LNCAP (cell line): ENCODE measurements around the gene UNC119.

Experiments used
- TF ChIP-seq, protein P1 (sequence below): fragments of 450-650 bp; IDR thresholded peaks from 2 replicates; pipeline ENCODE4 v1.5.1; 2017; ENCODE audit warnings: mild to moderate bottlenecking

The UNC119 gene

DNA sequence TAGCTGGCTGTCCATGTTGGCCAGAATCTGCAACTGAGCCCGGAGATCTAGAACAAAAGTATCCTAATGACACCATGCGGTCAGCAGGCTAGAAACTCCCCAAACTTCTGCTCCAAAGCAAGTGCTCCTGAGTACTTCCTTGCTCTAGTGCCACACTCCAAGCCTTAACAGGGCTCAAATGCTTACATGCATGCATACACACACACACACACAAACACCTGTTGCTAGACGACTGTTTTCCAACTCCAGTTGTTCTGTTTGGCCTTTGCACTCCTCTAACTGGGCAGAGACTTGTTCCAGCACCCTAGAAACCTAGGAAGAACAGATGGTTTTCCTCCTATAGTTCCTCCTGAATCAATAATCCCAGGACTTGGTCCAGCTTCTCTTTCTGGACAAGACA, 32.0 kb upstream of the UNC119 start:
- TF ChIP-seq, protein P1, sequence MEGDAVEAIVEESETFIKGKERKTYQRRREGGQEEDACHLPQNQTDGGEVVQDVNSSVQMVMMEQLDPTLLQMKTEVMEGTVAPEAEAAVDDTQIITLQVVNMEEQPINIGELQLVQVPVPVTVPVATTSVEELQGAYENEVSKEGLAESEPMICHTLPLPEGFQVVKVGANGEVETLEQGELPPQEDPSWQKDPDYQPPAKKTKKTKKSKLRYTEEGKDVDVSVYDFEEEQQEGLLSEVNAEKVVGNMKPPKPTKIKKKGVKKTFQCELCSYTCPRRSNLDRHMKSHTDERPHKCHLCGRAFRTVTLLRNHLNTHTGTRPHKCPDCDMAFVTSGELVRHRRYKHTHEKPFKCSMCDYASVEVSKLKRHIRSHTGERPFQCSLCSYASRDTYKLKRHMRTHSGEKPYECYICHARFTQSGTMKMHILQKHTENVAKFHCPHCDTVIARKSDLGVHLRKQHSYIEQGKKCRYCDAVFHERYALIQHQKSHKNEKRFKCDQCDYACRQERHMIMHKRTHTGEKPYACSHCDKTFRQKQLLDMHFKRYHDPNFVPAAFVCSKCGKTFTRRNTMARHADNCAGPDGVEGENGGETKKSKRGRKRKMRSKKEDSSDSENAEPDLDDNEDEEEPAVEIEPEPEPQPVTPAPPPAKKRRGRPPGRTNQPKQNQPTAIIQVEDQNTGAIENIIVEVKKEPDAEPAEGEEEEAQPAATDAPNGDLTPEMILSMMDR: no peak

DNA sequence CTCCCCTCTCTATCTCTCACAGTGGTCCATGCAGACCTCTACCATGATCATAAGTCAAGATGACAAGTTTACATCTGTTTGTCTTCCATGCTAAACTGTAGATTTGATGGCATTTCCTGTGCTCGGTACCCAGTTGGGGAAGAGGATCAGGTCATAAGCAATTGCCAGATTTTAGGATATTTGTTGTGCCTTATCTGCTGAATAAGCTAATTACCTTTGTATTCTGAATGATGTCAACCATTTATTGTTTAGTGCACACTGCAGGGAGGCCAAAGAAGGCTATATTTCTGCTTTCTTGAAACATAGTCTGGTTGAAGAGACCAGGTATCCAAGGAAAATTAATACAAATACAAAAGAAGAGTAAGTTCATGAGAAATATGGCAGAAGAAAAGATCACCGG, 30.1 kb upstream of the UNC119 start:
- TF ChIP-seq, protein P1: no peak

DNA sequence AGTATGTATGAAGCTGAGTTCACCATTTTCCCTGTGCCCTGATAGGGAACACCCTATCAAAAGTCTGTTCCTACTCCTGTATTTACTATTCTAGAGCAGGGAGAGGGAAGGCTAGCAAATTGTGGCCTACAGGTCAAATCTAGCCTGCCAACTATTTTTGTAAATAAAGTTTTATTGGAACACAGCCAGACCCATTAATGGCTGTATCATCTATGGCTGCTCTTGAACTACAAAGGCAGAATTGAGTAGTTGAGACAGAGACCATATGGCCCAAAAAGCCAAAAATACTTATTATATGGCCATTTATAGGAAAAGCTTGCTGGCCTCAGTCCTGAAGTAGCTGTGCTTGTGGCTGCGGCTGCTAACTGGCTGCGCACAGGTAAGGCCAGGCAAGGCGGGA, 28.5 kb upstream of the UNC119 start:
- TF ChIP-seq, protein P1: no peak

DNA sequence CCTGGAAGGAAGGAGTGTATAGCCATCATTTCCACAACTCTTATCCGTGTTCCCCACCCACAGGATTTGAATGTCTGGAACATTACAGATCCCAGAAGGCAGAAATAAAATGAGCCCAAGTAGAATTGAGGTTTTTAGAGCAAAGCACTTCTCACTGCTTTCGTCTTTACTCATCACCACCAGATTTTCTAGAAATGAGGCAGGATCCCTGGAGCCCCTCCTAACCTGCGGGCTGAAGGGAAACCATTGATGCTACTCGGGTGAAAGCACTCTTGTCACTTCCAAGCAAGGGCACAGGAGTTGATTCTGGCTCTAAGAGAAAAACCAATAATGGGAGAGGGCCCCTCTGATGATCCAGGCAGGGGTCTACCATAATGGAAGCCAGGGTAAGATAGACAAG, 27.1 kb upstream of the UNC119 start:
- TF ChIP-seq, protein P1: no peak

- TF ChIP-seq, protein P1: no peak
Measured at GRCh38 chr17:28578246-28579195, 26.1 kb upstream of the UNC119 start.

DNA sequence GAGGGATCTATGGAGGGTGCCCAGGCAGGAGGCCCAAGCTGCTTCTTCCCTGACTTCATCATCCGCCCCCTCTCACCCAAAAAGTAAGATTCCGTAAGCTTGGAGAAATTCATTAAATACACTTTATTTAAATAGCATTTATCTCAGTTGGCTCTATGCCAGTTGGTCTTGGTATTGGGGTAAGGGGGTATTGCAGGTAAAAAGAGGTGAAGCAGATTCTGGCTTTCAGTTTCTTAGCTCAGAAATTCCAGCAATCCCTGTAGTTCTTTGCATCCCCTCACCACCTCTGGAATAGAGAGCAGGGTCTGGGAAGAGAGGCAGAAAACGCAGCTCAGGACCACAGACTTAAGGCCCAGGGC, 25.0 kb upstream of the UNC119 start:
- TF ChIP-seq, protein P1: no peak

DNA sequence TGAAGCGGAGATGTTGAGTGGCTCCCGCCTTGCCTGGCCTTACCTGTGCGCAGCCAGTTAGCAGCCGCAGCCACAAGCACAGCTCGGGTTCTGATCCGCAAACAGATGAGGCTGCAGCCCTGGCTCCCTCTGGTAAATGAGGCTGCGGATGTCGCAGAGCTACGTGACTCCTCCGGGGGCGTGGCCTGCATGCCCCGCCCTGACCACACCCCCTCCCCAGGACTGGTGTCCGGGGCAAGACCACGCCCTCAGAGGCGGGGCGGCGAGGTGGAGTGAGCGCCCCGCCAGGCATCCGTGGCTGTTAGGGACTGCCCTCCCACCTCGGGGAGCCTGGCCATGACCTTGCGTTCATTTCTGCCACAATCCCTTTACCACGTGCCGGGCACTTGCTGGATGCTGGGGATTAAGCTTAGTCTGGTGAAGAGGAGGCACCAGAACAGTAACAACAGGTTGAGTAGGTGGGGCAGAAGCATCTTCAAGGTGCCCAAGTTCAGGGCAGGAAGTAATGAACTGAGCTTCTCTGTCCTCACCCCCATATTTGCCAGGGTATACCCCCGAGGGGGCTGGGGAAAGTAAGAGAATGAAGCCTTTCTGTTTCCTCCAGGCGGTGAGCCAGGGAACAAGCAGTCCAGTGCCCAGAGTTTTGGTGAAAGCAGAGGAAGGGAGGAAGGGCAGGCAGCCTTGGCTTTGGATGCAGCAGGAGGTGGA, 24.5 kb upstream of the UNC119 start, which contains the start of gene ALDOC:
Gene ALDOC (minus strand): TSS at position 138 of the 708 bp plus-strand sequence. CDS start 1,363 bp downstream, outside the sequence.
- TF ChIP-seq, protein P1: no peak
